Measurements from ENCODE around the gene PSMA4.

DNA sequence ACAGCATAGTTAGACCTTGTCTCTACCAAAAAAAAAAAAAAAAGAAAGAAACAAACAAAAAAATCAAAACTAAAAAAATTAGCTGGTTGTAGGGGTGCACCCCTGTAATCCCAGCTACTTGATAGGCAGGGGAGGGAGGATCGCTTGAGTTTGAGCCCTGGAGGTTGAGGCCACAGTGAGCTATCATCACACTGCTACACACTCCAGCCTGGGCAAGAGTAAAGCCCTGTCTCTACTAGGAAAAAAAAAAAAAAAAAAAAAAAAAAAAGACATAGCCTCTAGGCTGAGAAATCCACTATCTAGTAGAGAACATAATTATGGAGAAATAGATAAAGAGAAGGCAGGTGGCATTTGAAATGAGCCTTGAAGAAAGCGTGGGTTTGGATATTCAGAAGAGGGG lies 22.8 kb downstream of the PSMA4 start:
- TF ChIP-seq GATA2 (IDR thresholded peaks at IDR 0.05; ENCODE audit: low read depth, low read length): no peak
- TF ChIP-seq GATA3 (IDR thresholded peaks at IDR 0.05; ENCODE audit: low read depth, low read length): no peak
